GM19328 (cell line): ENCODE measurements around the gene CCDC150.

Source experiments
- ATAC-seq: cut with Tn5 transposase; IDR thresholded peaks from one replicate; pipeline ENCODE4 v1.9.1; 2021; ENCODE audit warnings: mild to moderate bottlenecking, moderate library complexity; ENCODE audit not compliant: unreplicated experiment

CCDC150 gene

GRCh38 chr2:196758474-196759377 lies 119.2 kb downstream of the CCDC150 start:
- no peak for ATAC-seq

- no peak for ATAC-seq
Observed at GRCh38 chr2:196759378-196759706, 119.8 kb downstream of the CCDC150 start.

- no peak for ATAC-seq
Observed at GRCh38 chr2:196767101-196767500, 127.6 kb downstream of the CCDC150 start.
